ENCODE data around the gene SERPINA4.

DNA sequence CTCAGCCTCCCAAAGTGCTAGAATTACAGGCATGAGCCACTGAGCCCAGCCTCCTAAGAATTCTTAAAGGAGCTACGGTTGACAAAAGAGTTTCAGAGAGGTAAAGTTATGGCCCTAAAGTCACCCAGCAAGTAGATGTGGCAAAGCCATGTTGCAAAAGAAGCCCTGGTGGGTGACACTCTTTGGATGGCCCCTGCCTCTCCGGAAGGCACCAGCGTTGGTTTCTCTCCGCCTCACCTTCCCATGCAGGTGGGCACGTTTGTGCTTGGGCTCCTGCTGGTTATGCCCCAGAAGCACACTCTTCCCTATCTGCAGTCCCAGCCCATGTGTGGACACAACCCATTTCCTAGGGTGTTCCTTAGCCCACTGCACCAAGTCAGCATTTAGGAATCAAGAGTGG is 41.5 kb downstream of the SERPINA4 start:
- TF ChIP-seq EZH2 (IDR thresholded peaks at IDR 0.05) = no peak
- TF ChIP-seq, protein P1, sequence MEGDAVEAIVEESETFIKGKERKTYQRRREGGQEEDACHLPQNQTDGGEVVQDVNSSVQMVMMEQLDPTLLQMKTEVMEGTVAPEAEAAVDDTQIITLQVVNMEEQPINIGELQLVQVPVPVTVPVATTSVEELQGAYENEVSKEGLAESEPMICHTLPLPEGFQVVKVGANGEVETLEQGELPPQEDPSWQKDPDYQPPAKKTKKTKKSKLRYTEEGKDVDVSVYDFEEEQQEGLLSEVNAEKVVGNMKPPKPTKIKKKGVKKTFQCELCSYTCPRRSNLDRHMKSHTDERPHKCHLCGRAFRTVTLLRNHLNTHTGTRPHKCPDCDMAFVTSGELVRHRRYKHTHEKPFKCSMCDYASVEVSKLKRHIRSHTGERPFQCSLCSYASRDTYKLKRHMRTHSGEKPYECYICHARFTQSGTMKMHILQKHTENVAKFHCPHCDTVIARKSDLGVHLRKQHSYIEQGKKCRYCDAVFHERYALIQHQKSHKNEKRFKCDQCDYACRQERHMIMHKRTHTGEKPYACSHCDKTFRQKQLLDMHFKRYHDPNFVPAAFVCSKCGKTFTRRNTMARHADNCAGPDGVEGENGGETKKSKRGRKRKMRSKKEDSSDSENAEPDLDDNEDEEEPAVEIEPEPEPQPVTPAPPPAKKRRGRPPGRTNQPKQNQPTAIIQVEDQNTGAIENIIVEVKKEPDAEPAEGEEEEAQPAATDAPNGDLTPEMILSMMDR (IDR thresholded peaks at IDR 0.05) = no peak
- TF ChIP-seq EZH2phosphoT487 (IDR thresholded peaks at IDR 0.05) = no peak

Measured in neural progenitor cell (in vitro differentiated cells).